Stomach (tissue), 4 donors: ENCODE data around the gene RANBP3.

ENCODE experiments used
- POLR2A ChIP-seq, 4 donors: fragments of 450-650 bp; IDR thresholded peaks; one replicate each; pipeline ENCODE4 v1.6.1; 2016; ENCODE audit warnings: antibody characterized with exemption in 4 of 4, control low read depth in 2 of 4, mild to moderate bottlenecking in 1 of 4, moderate library complexity in 1 of 4
- POLR2AphosphoS5 ChIP-seq, 3 donors: sonication (generic); formaldehyde crosslinking; IDR thresholded peaks; one replicate each; pipeline ENCODE4 v1.6.1; 2016; ENCODE audit warnings: antibody characterized with exemption in 3 of 3
- TF ChIP-seq, protein P1 (sequence below), 7 experiments: fragments of 450-650 bp in 4 of 7; fragments of 200-600 bp in 3 of 7; sonication (generic) in 3 of 7; IDR thresholded peaks; one replicate each; pipeline ENCODE4 v1.5.1; 2016 to 2019; ENCODE audit warnings: antibody characterized with exemption in 7 of 7, control low read depth in 2 of 7, mild to moderate bottlenecking in 1 of 7

DNA sequence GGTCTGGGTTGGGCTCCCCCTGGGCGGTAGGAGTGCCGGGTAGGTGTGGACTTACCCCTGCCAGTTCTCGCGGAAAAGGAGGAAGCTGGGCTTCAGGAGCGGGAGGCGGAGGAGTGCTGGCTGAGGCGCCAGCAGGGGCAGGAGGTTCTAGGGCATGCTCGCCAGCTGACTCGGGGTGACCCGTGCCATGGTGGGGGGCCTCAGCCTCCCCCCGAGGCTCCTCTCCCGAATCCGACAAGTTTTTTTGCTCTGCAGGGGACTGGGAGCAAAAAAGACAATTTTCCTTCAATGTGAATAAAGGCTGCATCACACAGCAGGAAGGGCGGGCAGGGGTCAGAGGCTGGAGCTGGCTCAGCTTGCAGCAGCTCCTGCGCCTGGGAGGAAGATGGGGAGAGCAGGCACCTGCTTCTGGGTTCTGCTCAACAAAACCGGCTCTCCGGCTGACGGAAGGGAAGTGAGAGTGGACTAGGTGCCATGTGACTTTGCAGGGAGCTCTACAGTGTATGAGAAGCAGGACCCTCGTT is 26.5 kb downstream of the RANBP3 start:
- TF ChIP-seq POLR2AphosphoS5 (IDR thresholded peaks at IDR 0.05) (no peak), POLR2A (IDR thresholded peaks at IDR 0.05) (no peak)
- TF ChIP-seq, protein P1, sequence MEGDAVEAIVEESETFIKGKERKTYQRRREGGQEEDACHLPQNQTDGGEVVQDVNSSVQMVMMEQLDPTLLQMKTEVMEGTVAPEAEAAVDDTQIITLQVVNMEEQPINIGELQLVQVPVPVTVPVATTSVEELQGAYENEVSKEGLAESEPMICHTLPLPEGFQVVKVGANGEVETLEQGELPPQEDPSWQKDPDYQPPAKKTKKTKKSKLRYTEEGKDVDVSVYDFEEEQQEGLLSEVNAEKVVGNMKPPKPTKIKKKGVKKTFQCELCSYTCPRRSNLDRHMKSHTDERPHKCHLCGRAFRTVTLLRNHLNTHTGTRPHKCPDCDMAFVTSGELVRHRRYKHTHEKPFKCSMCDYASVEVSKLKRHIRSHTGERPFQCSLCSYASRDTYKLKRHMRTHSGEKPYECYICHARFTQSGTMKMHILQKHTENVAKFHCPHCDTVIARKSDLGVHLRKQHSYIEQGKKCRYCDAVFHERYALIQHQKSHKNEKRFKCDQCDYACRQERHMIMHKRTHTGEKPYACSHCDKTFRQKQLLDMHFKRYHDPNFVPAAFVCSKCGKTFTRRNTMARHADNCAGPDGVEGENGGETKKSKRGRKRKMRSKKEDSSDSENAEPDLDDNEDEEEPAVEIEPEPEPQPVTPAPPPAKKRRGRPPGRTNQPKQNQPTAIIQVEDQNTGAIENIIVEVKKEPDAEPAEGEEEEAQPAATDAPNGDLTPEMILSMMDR (IDR thresholded peaks at IDR 0.05), result no peak
